IMR-90 (cell line): ENCODE results near the gene STRN. TPM values are rescaled to one million over a fixed set of nuclear protein-coding genes. Genes with fewer than 3 reads are reported as not detected.

Source experiments
- ATAC-seq: fragments of 200-7000 bp; cut with Tn5 transposase; 2 replicates; pipeline ENCODE4 v1.9.1; 2020; ENCODE audit warnings: low read depth, mild to moderate bottlenecking, moderate library complexity
- BruUV-seq: library from RNA; stranded (reverse); fragments of 400-500 nt; replicated peaks from 2 replicates; lab custom pipeline; 2021; lab: Mats Ljungman, UMichigan
- CTCF ChIA-PET: fragments of 300-600 bp; formaldehyde crosslinking; extraction: SDS; loops from one replicate; lab custom pipeline; 2021; ENCODE audit warnings: antibody characterized with exemption; lab: Yijun Ruan, JAX
- POLR2A ChIA-PET: fragments of 300-600 bp; sonication (Branson Sonifier 250); formaldehyde crosslinking; loops from one replicate; lab custom pipeline; 2022; ENCODE audit warnings: antibody characterized with exemption; ENCODE audit not compliant: unreplicated experiment; lab: Charles Lee
- DNase-seq: peaks from one replicate; pipeline ENCODE4 v3.0.0; 2013
- H2AFZ ChIP-seq: replicated peaks from 2 replicates; pipeline ENCODE3; 2013; ENCODE audit warnings: low read length, mild to moderate bottlenecking; ENCODE audit not compliant: poor library complexity
- H2AK5ac ChIP-seq: 2 replicates; pipeline ENCODE4 v1.6.1; 2013; ENCODE audit warnings: low read depth, low read length, inconsistent platforms
- H2AK9ac ChIP-seq: replicated peaks from 2 replicates; pipeline ENCODE3; 2013; ENCODE audit warnings: mild to moderate bottlenecking, low read depth, low read length, moderate library complexity; ENCODE audit not compliant: poor library complexity
- H2BK120ac ChIP-seq: 2 replicates; pipeline ENCODE4 v1.6.1; 2013; ENCODE audit warnings: low read depth, low read length, inconsistent platforms
- H2BK15ac ChIP-seq: 3 replicates; pipeline ENCODE4 v1.6.1; 2013; ENCODE audit warnings: low read depth, low read length, inconsistent platforms
- H2BK20ac ChIP-seq: 2 replicates; pipeline ENCODE4 v1.6.1; 2013; ENCODE audit warnings: low read depth, mild to moderate bottlenecking, inconsistent platforms, low read length, moderate library complexity
- H2BK5ac ChIP-seq: 2 replicates; pipeline ENCODE4 v1.6.1; 2013; ENCODE audit warnings: mild to moderate bottlenecking, low read depth, low read length, inconsistent platforms; ENCODE audit not compliant: poor library complexity, severe bottlenecking
- H3K14ac ChIP-seq: replicated peaks from 2 replicates; pipeline ENCODE4 v1.6.1; 2013; ENCODE audit warnings: low read depth, low read length, inconsistent platforms
- H3K18ac ChIP-seq: 2 replicates; pipeline ENCODE4 v1.6.1; 2013; ENCODE audit warnings: low read depth, low read length, control low read depth
- H3K23ac ChIP-seq: 2 replicates; pipeline ENCODE4 v1.6.1; 2013; ENCODE audit warnings: low read depth, low read length, inconsistent platforms
- H3K27ac ChIP-seq: 2 replicates; pipeline ENCODE4 v1.5.1; 2013; ENCODE audit warnings: mild to moderate bottlenecking, control low read depth, low read length; ENCODE audit not compliant: insufficient read depth
- H3K27me3 ChIP-seq: 2 replicates; pipeline ENCODE4 v1.6.1; 2013; ENCODE audit warnings: low read length; ENCODE audit not compliant: control insufficient read depth, insufficient read depth
- H3K36me3 ChIP-seq: 2 replicates; pipeline ENCODE4 v1.6.1; 2013; ENCODE audit warnings: low read length, mixed read lengths; ENCODE audit not compliant: control insufficient read depth, insufficient read depth
- H3K4ac ChIP-seq: 2 replicates; pipeline ENCODE4 v1.6.1; 2013; ENCODE audit warnings: low read depth, low read length, inconsistent platforms
- H3K4me1 ChIP-seq: 2 replicates; pipeline ENCODE4 v1.6.1; 2013; ENCODE audit warnings: low read length, mixed read lengths; ENCODE audit not compliant: control insufficient read depth, insufficient read depth
- H3K4me2 ChIP-seq: 2 replicates; pipeline ENCODE4 v1.6.1; 2013; ENCODE audit warnings: low read depth, mild to moderate bottlenecking, control low read depth, low read length, moderate library complexity
- H3K4me3 ChIP-seq: 2 replicates; pipeline ENCODE4 v1.5.1; 2013; ENCODE audit warnings: low read depth, mild to moderate bottlenecking, control low read depth, low read length, moderate library complexity; ENCODE audit not compliant: insufficient read depth
- H3K56ac ChIP-seq: 2 replicates; pipeline ENCODE4 v1.6.1; 2013; ENCODE audit warnings: low read length, inconsistent platforms; ENCODE audit not compliant: insufficient read depth; ENCODE audit errors: extremely low read depth
- H3K79me1 ChIP-seq, 2 experiments: 2 replicates each; pipeline ENCODE4 v1.6.1; 2013; ENCODE audit warnings: low read length in 2 of 2, inconsistent platforms in 1 of 2, low read depth in 1 of 2
- H3K9ac ChIP-seq: 2 replicates; pipeline ENCODE4 v1.6.1; 2013; ENCODE audit warnings: low read depth, low read length, control low read depth
- H3K9me1 ChIP-seq: 2 replicates; pipeline ENCODE4 v1.6.1; 2013; ENCODE audit warnings: low read length, inconsistent platforms; ENCODE audit not compliant: insufficient read depth
- H3K9me3 ChIP-seq: 2 replicates; pipeline ENCODE4 v1.6.1; 2013; ENCODE audit warnings: low read length; ENCODE audit not compliant: control insufficient read depth, insufficient read depth
- H4K20me1 ChIP-seq: 2 replicates; pipeline ENCODE4 v1.6.1; 2013; ENCODE audit warnings: low read length, inconsistent platforms; ENCODE audit not compliant: insufficient read depth
- H4K5ac ChIP-seq: 2 replicates; pipeline ENCODE4 v1.6.1; 2013; ENCODE audit warnings: mild to moderate bottlenecking, low read depth, low read length, control low read depth
- H4K8ac ChIP-seq, 2 experiments: 2 replicates each; pipeline ENCODE4 v1.6.1; 2013; ENCODE audit warnings: low read depth in 2 of 2, low read length in 2 of 2, control low read depth in 1 of 2, inconsistent platforms in 1 of 2
- H4K91ac ChIP-seq: 2 replicates; pipeline ENCODE4 v1.6.1; 2013; ENCODE audit warnings: low read depth, low read length, inconsistent platforms; ENCODE audit not compliant: insufficient read depth
- BHLHE40 ChIP-seq: fragments of 150-350 bp; IDR thresholded peaks from 2 replicates; pipeline ENCODE4 v1.6.1; 2016; ENCODE audit warnings: mild to moderate bottlenecking, low read depth, low read length
- CEBPB ChIP-seq: IDR thresholded peaks from 2 replicates; pipeline ENCODE4 v1.6.1; 2012; ENCODE audit warnings: low read depth, low read length, improper control_type of control experiment
- CHD1 ChIP-seq: IDR thresholded peaks from 2 replicates; pipeline ENCODE4 v1.6.1; 2012; ENCODE audit warnings: low read depth, low read length, improper control_type of control experiment
- FOS ChIP-seq: fragments of 150-350 bp; IDR thresholded peaks from 2 replicates; pipeline ENCODE4 v1.6.1; 2016; ENCODE audit warnings: low read depth, low read length
- MAFK ChIP-seq: IDR thresholded peaks from 2 replicates; pipeline ENCODE4 v1.6.1; 2012; ENCODE audit warnings: low read depth, low read length, improper control_type of control experiment
- MAZ ChIP-seq: IDR thresholded peaks from 2 replicates; pipeline ENCODE4 v1.6.1; 2012; ENCODE audit warnings: low read depth, mild to moderate bottlenecking, low read length, improper control_type of control experiment, moderate library complexity, borderline replicate concordance
- MXI1 ChIP-seq: IDR thresholded peaks from 2 replicates; pipeline ENCODE4 v1.6.1; 2012; ENCODE audit warnings: low read depth, mild to moderate bottlenecking, low read length, moderate library complexity, borderline replicate concordance
- NFE2L2 ChIP-seq: fragments of 150-350 bp; IDR thresholded peaks from 2 replicates; pipeline ENCODE4 v1.6.1; 2016; ENCODE audit warnings: low read depth, mild to moderate bottlenecking, low read length
- POLR2A ChIP-seq: IDR thresholded peaks from 2 replicates; pipeline ENCODE4 v1.6.1; 2012; ENCODE audit warnings: mild to moderate bottlenecking, low read depth, low read length
- RAD21 ChIP-seq: IDR thresholded peaks from 2 replicates; pipeline ENCODE4 v1.6.1; 2012; ENCODE audit warnings: low read length, improper control_type of control experiment
- RCOR1 ChIP-seq: IDR thresholded peaks from 2 replicates; pipeline ENCODE4 v1.6.1; 2012; ENCODE audit warnings: mild to moderate bottlenecking, low read length, improper control_type of control experiment; ENCODE audit not compliant: insufficient replicate concordance
- RFX5 ChIP-seq: IDR thresholded peaks from 2 replicates; pipeline ENCODE4 v1.8.0; 2012; ENCODE audit warnings: low read depth, mild to moderate bottlenecking, low read length, moderate library complexity
- SMC3 ChIP-seq: fragments of 150-350 bp; IDR thresholded peaks from 2 replicates; pipeline ENCODE4 v1.6.1; 2016; ENCODE audit warnings: low read depth, mild to moderate bottlenecking, antibody characterized with exemption, low read length, moderate library complexity
- WGBS, 2 experiments: methylation state at CpG; one replicate each; pipeline versions ENCODE4 v1.1.5 to v1.1.7; 2013; ENCODE audit warnings: missing lambda C conversion rate in 2 of 2; ENCODE audit not compliant: insufficient read length in 1 of 2; ENCODE audit errors: extremely low coverage in 2 of 2; 5-methylcytosine and 5-hydroxymethylcytosine counted together
- dilution Hi-C: fragments of 300-500 bp; cut with HindIII; formaldehyde crosslinking; loops from one replicate; pipeline ENCODE4 v1.14.3; 2018; ENCODE audit warnings: low sequenced_read_pairs; ENCODE audit not compliant: unreplicated experiment
- in situ Hi-C: fragments of 300-500 bp; cut with MboI; formaldehyde crosslinking; loops from 3 replicates; pipeline ENCODE4 v1.14.3; 2019; ENCODE audit warnings: low sequenced_read_pairs, inconsistent platforms, mixed read lengths
- intact Hi-C: fragments of 100-400 bp; cut with micrococcal nuclease; formaldehyde crosslinking; loops from 2 replicates; pipeline ENCODE4 v1.10.0; 2022
- polyA plus RNA-seq, 3 experiments: library from polyadenylated mRNA; depleted of rRNA; stranded (reverse); fragments of >200 nt; gene quantifications; 2 replicates each; pipeline ENCODE4 v1.2.3, GENCODE V29; 2012; ENCODE audit warnings: low replicate concordance in 1 of 3
- total RNA-seq: library from RNA; depleted of rRNA; stranded (reverse); fragments of >200 nt; gene quantifications from 2 replicates; pipeline ENCODE4 v1.2.3, GENCODE V29; 2012
- TF ChIP-seq, protein P1 (sequence below): conservative IDR thresholded peaks from 2 replicates; pipeline ENCODE4 v1.5.1; 2012; ENCODE audit warnings: mild to moderate bottlenecking, low read depth, low read length, improper control_type of control experiment
- TF ChIP-seq, protein P2 (sequence below): fragments of 150-350 bp; IDR thresholded peaks from 2 replicates; pipeline ENCODE4 v1.6.1; 2017; ENCODE audit warnings: mild to moderate bottlenecking, antibody characterized with exemption, low read length, low read depth
- TF ChIP-seq, protein P3 (sequence below): fragments of 150-350 bp; IDR thresholded peaks from 2 replicates; pipeline ENCODE4 v1.6.1; 2016; ENCODE audit warnings: low read depth, mild to moderate bottlenecking, low read length, moderate library complexity, borderline replicate concordance

The STRN gene
- total and polyA plus RNA-seq, 2 of the 4 experiments (the other 2 are of a cell fraction): 5.1 to 23.3 TPM

DNA sequence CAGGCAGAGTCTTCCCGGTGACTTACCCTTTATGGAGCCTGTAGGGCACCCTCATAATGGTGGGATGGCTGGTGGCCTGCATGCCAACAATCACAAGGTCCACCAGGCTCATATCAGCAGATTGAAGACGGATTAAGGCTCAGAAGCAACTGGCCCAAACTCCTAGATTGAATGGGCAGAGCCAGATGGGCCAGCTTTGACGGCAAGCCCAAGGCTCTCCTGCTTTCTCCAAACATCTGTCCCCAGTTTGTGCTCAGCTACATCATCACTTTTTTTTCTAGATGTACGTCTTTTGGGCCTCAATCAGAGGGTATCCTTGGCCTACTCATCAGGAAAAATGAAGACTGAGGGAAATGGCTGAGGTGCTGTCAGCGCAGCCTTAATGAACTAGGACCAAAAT is 155.3 kb downstream of the STRN start:
- no peak overlapping the region for H2BK120ac ChIP-seq
- no peak overlapping the region for H3K4ac ChIP-seq
- no peak overlapping the region for H4K8ac ChIP-seq
- H3K4me3 ChIP-seq: no peak overlapping the region
- H2BK20ac ChIP-seq: no peak overlapping the region
- no peak overlapping the region for H4K5ac ChIP-seq
- no peaks in the 10 kb centered on the region for H3K79me1 ChIP-seq
- ATAC-seq: no peak
- WGBS, 2 experiments: 57% methylated on average over 1 of the region's 5 CpGs; no CpG with 5 or more reads in 1 of the 2 experiments
- H4K91ac ChIP-seq: no peak overlapping the region
- no peak overlapping the region for H2AFZ ChIP-seq
- no peaks in the 10 kb centered on the region for H3K9me3 ChIP-seq
- H3K9ac ChIP-seq: no peak overlapping the region
- H4K20me1 ChIP-seq: no peaks in the 10 kb centered on the region
- in situ Hi-C loops: no loop called here
- no peak overlapping the region for H2BK5ac ChIP-seq
- no peak overlapping the region for H3K14ac ChIP-seq
- no peak overlapping the region for H3K4me2 ChIP-seq
- H3K23ac ChIP-seq: no peak overlapping the region
- dilution Hi-C loops: no loop called here
- no peak overlapping the region for H3K56ac ChIP-seq
- no peak overlapping the region for H3K27ac ChIP-seq
- H3K27me3 ChIP-seq: no peaks in the 10 kb centered on the region; the same call in 1 of the 2 replicates
- no peaks in the 10 kb centered on the region for H3K4me1 ChIP-seq
- H2AK5ac ChIP-seq: no peak overlapping the region
- BruUV-seq: no TSS peak
- H2AK9ac ChIP-seq: no peak overlapping the region
- no peak overlapping the region for H2BK15ac ChIP-seq
- TF ChIP-seq RCOR1: no peak
- TF ChIP-seq, protein P1, sequence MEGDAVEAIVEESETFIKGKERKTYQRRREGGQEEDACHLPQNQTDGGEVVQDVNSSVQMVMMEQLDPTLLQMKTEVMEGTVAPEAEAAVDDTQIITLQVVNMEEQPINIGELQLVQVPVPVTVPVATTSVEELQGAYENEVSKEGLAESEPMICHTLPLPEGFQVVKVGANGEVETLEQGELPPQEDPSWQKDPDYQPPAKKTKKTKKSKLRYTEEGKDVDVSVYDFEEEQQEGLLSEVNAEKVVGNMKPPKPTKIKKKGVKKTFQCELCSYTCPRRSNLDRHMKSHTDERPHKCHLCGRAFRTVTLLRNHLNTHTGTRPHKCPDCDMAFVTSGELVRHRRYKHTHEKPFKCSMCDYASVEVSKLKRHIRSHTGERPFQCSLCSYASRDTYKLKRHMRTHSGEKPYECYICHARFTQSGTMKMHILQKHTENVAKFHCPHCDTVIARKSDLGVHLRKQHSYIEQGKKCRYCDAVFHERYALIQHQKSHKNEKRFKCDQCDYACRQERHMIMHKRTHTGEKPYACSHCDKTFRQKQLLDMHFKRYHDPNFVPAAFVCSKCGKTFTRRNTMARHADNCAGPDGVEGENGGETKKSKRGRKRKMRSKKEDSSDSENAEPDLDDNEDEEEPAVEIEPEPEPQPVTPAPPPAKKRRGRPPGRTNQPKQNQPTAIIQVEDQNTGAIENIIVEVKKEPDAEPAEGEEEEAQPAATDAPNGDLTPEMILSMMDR: no peak
- TF ChIP-seq SMC3: no peak
- TF ChIP-seq RFX5: no peak
- TF ChIP-seq CHD1: no peak
- TF ChIP-seq MAFK: no peak
- no peak for TF ChIP-seq RAD21
- TF ChIP-seq CEBPB: no peak
- no peak for TF ChIP-seq NFE2L2
- TF ChIP-seq FOS: no peak
- TF ChIP-seq BHLHE40: no peak
- TF ChIP-seq POLR2A: no peak
- no peak for TF ChIP-seq MAZ
- TF ChIP-seq, protein P2, sequence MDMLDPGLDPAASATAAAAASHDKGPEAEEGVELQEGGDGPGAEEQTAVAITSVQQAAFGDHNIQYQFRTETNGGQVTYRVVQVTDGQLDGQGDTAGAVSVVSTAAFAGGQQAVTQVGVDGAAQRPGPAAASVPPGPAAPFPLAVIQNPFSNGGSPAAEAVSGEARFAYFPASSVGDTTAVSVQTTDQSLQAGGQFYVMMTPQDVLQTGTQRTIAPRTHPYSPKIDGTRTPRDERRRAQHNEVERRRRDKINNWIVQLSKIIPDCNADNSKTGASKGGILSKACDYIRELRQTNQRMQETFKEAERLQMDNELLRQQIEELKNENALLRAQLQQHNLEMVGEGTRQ: no peak
- TF ChIP-seq MXI1: no peak
- TF ChIP-seq, protein P3, sequence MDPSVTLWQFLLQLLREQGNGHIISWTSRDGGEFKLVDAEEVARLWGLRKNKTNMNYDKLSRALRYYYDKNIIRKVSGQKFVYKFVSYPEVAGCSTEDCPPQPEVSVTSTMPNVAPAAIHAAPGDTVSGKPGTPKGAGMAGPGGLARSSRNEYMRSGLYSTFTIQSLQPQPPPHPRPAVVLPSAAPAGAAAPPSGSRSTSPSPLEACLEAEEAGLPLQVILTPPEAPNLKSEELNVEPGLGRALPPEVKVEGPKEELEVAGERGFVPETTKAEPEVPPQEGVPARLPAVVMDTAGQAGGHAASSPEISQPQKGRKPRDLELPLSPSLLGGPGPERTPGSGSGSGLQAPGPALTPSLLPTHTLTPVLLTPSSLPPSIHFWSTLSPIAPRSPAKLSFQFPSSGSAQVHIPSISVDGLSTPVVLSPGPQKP: no peak
- ChIA-PET POLR2A (no interaction called here), CTCF (interaction anchor here (0.6 to 0.7 kb wide), 3 partner anchors 26 to 85 kb away, joined by 3 to 7 read pairs (median 3); no protein-coding TSS in a partner anchor)
- intact Hi-C loops: no loop called here
- no peaks in the 10 kb centered on the region for H3K36me3 ChIP-seq
- H3K18ac ChIP-seq: no peak overlapping the region
- no peaks in the 10 kb centered on the region for H3K9me1 ChIP-seq
- no peak for DNase-seq
